ENCODE measurements around the gene KNL1. TPM values are rescaled to one million over a fixed set of nuclear protein-coding genes. Genes with fewer than 3 reads are reported as not detected.

Gene KNL1
- total RNA-seq, 1 experiment from 2014 or later: 28.9 TPM

- Histone ChIP-seq H3K36me3 (ENCODE audit: control insufficient read depth, insufficient read depth, low read length) (0 out of 2 replicates have a peak, but pooled peaks cover 8% of the 10 kb centered on the region), H3K4me3 (ENCODE audit: low read depth in 2 of 2, low read length in 2 of 2) (no peak overlapping the region), H3K4me1 (ENCODE audit: control insufficient read depth, insufficient read depth, low read length) (no peaks in the 10 kb centered on the region), H3K27ac (ENCODE audit: low read length) (no peak overlapping the region), H3K9me3 (ENCODE audit: control insufficient read depth, insufficient read depth, low read depth, low read length) (no peaks in the 10 kb centered on the region), H3K27me3 (ENCODE audit: control insufficient read depth, insufficient read depth, low read length) (no peaks in the 10 kb centered on the region)
- intact Hi-C loops (cut with micrococcal nuclease; ENCODE audit: unreplicated experiment) (no loop called here), in situ Hi-C loops (cut with HindIII; ENCODE audit: low pct_unique_long_range_greater_than_20kb, low sequenced_read_pairs) (no loop called here)
- ChIA-PET CTCF (no interaction called here), POLR2A (no interaction called here)
- no peak for DNase-seq (ENCODE audit: low read depth, low spot score)
- TF ChIP-seq POLR2AphosphoS5 (IDR thresholded peaks at IDR 0.05; ENCODE audit: low read depth, low read length) (no peak), SIN3A (IDR thresholded peaks at IDR 0.05; ENCODE audit: borderline replicate concordance, insufficient read depth, low read depth, low read length) (no peak), TCF7L2 (IDR thresholded peaks at IDR 0.05; ENCODE audit: low read depth, low read length) (no peak)
- TF ChIP-seq, protein P1, sequence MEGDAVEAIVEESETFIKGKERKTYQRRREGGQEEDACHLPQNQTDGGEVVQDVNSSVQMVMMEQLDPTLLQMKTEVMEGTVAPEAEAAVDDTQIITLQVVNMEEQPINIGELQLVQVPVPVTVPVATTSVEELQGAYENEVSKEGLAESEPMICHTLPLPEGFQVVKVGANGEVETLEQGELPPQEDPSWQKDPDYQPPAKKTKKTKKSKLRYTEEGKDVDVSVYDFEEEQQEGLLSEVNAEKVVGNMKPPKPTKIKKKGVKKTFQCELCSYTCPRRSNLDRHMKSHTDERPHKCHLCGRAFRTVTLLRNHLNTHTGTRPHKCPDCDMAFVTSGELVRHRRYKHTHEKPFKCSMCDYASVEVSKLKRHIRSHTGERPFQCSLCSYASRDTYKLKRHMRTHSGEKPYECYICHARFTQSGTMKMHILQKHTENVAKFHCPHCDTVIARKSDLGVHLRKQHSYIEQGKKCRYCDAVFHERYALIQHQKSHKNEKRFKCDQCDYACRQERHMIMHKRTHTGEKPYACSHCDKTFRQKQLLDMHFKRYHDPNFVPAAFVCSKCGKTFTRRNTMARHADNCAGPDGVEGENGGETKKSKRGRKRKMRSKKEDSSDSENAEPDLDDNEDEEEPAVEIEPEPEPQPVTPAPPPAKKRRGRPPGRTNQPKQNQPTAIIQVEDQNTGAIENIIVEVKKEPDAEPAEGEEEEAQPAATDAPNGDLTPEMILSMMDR (IDR thresholded peaks at IDR 0.05): no peak
- TF ChIP-seq, protein P2, sequence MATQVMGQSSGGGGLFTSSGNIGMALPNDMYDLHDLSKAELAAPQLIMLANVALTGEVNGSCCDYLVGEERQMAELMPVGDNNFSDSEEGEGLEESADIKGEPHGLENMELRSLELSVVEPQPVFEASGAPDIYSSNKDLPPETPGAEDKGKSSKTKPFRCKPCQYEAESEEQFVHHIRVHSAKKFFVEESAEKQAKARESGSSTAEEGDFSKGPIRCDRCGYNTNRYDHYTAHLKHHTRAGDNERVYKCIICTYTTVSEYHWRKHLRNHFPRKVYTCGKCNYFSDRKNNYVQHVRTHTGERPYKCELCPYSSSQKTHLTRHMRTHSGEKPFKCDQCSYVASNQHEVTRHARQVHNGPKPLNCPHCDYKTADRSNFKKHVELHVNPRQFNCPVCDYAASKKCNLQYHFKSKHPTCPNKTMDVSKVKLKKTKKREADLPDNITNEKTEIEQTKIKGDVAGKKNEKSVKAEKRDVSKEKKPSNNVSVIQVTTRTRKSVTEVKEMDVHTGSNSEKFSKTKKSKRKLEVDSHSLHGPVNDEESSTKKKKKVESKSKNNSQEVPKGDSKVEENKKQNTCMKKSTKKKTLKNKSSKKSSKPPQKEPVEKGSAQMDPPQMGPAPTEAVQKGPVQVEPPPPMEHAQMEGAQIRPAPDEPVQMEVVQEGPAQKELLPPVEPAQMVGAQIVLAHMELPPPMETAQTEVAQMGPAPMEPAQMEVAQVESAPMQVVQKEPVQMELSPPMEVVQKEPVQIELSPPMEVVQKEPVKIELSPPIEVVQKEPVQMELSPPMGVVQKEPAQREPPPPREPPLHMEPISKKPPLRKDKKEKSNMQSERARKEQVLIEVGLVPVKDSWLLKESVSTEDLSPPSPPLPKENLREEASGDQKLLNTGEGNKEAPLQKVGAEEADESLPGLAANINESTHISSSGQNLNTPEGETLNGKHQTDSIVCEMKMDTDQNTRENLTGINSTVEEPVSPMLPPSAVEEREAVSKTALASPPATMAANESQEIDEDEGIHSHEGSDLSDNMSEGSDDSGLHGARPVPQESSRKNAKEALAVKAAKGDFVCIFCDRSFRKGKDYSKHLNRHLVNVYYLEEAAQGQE (IDR thresholded peaks at IDR 0.05; ENCODE audit: insufficient read depth in 1 of 2, low read depth in 2 of 2, low read length in 1 of 2): no peak
- no peak for ATAC-seq
- no TSS peak for BruUV-seq (replicated peaks)
These were observed 112.1 kb downstream of the KNL1 start for GRCh38 chr15:40706121-40706520.

Other genes with a start within 250 kb of the KNL1 start
- not detected for gene PHGR1, start 243.2 kb upstream of the KNL1 start, total RNA-seq (2021; ENCODE audit: unreplicated experiment)
- 10.0 TPM for gene DISP2, start 236.0 kb upstream of the KNL1 start, total RNA-seq (2021; ENCODE audit: unreplicated experiment)
- 74.6 TPM for gene KNSTRN, start 211.5 kb upstream of the KNL1 start, total RNA-seq (2021; ENCODE audit: unreplicated experiment)
- 74.6 TPM for gene IVD, start 188.5 kb upstream of the KNL1 start, total RNA-seq (2021; ENCODE audit: unreplicated experiment)
- gene BAHD1, start 153.3 kb upstream of the KNL1 start, total RNA-seq (2021; ENCODE audit: unreplicated experiment): 40.6 TPM
- 42.4 TPM for gene CHST14, start 123.3 kb upstream of the KNL1 start, total RNA-seq (2021; ENCODE audit: unreplicated experiment)
- 29.8 TPM for gene CCDC32, start 29.2 kb upstream of the KNL1 start, total RNA-seq (2021; ENCODE audit: unreplicated experiment)
- 17.5 TPM for gene RPUSD2, start 24.9 kb upstream of the KNL1 start, total RNA-seq (2021; ENCODE audit: unreplicated experiment)
- gene RAD51, start 100.9 kb downstream of the KNL1 start, total RNA-seq (2021; ENCODE audit: unreplicated experiment): 30.3 TPM
- 33.2 TPM for gene RMDN3, start 161.0 kb downstream of the KNL1 start, total RNA-seq (2021; ENCODE audit: unreplicated experiment)
- 37.2 TPM for gene GCHFR, start 169.8 kb downstream of the KNL1 start, total RNA-seq (2021; ENCODE audit: unreplicated experiment)
- 0.33 TPM for gene C15orf62, start 175.7 kb downstream of the KNL1 start, total RNA-seq (2021; ENCODE audit: unreplicated experiment)
- gene ZFYVE19, start 212.8 kb downstream of the KNL1 start, total RNA-seq (2021; ENCODE audit: unreplicated experiment): 39.5 TPM
- gene DNAJC17, start 213.2 kb downstream of the KNL1 start, total RNA-seq (2021; ENCODE audit: unreplicated experiment): 39.3 TPM
- gene PPP1R14D, start 234.5 kb downstream of the KNL1 start, total RNA-seq (2021; ENCODE audit: unreplicated experiment): 0.64 TPM
- 32.7 TPM for gene SPINT1, start 249.8 kb downstream of the KNL1 start, total RNA-seq (2021; ENCODE audit: unreplicated experiment)

Measured in Panc1 (cell line).